Suprapubic skin (tissue), 4 donors: Measurements from ENCODE around the gene STXBP5L.

ENCODE experiments used
- CTCF ChIP-seq, 2 donors: fragments of 200-600 bp in 1 of 2; fragments of 450-650 bp in 1 of 2; sonication (generic) in 1 of 2; IDR thresholded peaks; one replicate each; pipeline ENCODE4 v1.5.1; 2016 to 2019; ENCODE audit warnings: antibody characterized with exemption in 2 of 2, mild to moderate bottlenecking in 1 of 2, moderate library complexity in 1 of 2
- EP300 ChIP-seq: sonication (generic); formaldehyde crosslinking; IDR thresholded peaks from one replicate; pipeline ENCODE4 v1.6.1; 2017; ENCODE audit warnings: antibody characterized with exemption
- POLR2A ChIP-seq, 2 donors: fragments of 450-650 bp; IDR thresholded peaks; one replicate each; pipeline ENCODE4 v1.6.1; 2017; ENCODE audit warnings: antibody characterized with exemption in 2 of 2, mild to moderate bottlenecking in 2 of 2, moderate library complexity in 2 of 2
- POLR2AphosphoS5 ChIP-seq, 3 donors: sonication (generic); formaldehyde crosslinking; IDR thresholded peaks; one replicate each; pipeline ENCODE4 v1.6.1; 2017; ENCODE audit warnings: antibody characterized with exemption in 3 of 3

GRCh38 chr3:121064121-121064520 lies 156.1 kb downstream of the STXBP5L start:
- no peak for TF ChIP-seq CTCF (IDR thresholded peaks at IDR 0.05)
- no peak for TF ChIP-seq POLR2AphosphoS5 (IDR thresholded peaks at IDR 0.05)
- TF ChIP-seq POLR2A (IDR thresholded peaks at IDR 0.05): no peak
- no peak for TF ChIP-seq EP300
